Testis (tissue), 2 donors: ENCODE data around the gene PDE4B.

Source experiments
- CTCF ChIP-seq, 3 experiments: fragments of 450-650 bp in 2 of 3; fragments of 200-600 bp in 1 of 3; sonication (generic) in 1 of 3; IDR thresholded peaks; one replicate each; pipeline ENCODE4 v1.5.1; 2016 to 2019; ENCODE audit warnings: antibody characterized with exemption in 3 of 3, mild to moderate bottlenecking in 2 of 3, moderate library complexity in 1 of 3
- POLR2A ChIP-seq: fragments of 450-650 bp; IDR thresholded peaks from one replicate; pipeline ENCODE4 v1.6.1; 2017; ENCODE audit warnings: antibody characterized with exemption, mild to moderate bottlenecking, moderate library complexity

DNA sequence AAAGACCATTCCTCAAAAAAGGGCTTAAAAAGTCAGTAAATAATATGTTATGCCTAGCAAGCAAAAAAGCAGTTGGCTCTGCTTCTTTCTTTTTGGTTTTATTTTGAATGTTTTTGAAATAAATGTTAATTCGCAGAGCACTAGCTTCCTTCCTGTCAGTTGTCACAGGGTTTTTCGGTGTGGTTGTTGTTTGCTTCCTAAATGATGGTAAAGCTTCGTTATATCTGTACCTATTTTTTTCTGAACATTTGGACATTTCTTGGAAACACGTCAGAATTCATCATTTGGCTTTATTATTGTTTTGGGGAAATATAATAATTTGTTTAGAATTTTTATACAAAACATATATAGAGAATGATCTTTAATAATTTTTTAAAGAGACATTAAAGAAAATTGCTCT is 389.3 kb downstream of the PDE4B start:
- TF ChIP-seq CTCF (IDR thresholded peaks at IDR 0.05) (no peak), POLR2A (no peak)
